ENCODE data around the gene C1QL1.

C1QL1 gene

DNA sequence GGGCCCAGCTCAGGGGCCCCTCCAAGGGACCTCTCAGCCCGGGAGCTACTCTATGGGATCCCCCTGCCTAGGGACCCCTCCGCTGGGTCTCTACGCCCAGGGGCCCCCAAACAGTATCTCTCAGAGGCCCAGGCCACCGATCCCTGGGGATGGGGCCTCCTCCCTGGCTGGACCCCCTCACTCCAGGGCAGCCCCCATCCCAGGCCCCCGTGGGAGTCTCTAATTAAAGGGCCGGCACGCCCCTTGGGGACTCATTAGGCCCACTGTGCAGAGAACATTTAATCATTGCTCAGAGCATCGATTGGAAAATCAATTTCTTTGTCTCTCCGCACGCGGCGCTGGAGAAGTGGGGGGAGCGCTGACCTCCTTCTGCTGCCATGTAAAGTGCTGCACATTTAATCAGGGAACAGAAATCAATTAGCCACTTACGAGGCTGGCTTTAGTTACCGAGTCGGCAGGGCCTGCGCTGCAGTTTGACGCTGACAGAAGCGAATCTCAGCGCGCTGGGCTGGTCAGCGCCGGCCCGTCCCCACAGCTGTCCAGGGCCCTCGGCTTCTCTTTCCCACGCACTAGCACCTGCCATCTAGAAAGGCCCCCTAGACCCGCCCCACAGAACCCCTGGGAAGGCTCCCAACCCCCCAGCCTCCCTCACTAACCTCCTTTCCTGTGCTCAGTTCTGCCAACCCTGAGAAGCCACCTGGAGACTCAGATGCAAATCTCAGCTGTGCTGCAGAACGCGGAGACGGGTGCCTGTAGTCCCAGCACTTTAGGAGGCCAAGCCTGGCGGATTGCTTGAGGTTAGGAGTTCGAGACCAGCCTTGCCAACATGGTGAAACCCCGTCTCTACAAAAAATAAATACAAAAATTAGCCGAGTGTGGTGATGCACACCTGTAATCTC lies 20.2 kb upstream of the C1QL1 start:
- DNase-seq: no peak

DNA sequence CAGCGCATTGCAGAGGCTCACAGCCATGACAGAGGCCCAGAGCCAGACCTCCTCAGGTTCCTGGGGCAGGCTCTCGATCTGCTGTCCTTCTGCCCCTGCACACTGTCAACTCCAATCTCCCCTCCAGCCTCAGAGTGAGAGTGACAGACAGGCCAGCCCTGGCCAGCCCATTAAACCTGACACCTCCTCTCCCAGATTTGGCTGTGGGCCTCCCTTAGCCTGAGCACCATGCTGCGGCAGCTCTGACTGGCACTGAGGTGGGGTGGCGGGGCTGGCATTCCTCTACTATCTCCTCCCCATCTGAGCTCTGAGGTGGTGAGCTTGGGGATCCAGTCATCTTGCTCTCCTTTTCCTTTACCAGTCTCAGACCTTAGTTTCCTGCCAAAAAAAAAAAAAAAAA lies 15.5 kb upstream of the C1QL1 start:
- no peak for DNase-seq

DNA sequence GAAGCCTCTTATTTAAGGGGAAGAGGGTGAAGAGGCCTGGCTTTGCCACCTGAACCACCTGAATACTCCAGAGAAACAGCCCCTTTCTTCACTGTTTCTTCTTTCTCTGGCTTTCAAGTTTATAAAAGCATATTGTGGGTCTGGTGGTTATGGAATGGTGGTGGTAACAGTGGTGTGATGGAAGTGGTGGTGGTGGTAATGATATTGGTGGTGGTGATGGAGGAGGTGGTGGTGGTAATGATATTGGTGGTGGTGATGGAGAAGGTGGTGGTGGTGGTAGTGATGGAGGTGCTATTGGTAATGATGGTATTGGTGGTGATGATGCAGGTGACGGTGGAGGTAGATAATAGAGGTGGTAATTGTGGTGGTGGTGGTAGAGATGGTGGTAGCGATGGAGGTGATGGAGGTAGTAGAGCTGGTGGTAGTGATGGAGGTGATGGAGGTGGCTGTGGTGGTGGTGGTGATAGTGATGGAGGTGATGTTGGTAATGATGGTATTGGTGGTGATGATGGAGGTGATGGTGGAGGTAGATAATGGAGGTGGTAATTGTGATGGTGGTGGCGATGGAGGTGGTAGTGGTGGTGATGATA lies 14.1 kb upstream of the C1QL1 start:
- no peak for DNase-seq

DNA sequence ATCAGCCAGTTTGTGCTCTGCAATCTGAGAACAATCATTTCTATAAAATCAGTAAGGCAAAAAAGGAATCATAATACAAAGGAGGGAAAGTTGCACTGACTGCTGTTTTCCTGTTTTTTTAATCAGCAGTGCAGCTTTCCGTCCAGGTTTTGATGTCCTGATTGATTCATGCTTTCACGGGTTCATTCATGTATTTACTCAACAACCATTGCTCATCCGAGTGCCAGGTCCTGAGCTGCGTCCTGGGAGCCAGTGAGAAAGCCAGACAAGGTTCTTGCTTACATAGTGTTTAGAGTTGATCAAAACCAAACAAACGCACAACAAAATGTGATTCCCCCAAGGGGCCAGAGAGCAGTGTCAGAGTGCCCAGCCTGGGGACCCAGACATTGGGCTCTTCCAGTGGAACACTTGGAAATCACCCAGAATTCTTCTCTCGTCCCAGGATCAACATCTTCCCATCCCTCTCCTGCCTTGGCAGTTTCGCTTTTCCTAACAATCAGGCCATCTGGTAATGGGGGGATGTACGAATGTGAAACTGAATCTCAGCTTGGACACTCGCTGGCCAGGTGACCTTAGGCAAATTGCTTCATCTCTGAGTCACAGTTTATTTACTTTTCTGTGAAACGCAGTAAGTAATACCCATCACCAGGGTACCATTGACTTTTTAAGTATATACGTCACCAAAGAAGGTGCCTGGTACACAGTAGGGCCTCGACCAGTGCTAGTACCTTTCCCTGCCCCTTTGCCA lies 13.3 kb upstream of the C1QL1 start:
- no peak for DNase-seq

DNA sequence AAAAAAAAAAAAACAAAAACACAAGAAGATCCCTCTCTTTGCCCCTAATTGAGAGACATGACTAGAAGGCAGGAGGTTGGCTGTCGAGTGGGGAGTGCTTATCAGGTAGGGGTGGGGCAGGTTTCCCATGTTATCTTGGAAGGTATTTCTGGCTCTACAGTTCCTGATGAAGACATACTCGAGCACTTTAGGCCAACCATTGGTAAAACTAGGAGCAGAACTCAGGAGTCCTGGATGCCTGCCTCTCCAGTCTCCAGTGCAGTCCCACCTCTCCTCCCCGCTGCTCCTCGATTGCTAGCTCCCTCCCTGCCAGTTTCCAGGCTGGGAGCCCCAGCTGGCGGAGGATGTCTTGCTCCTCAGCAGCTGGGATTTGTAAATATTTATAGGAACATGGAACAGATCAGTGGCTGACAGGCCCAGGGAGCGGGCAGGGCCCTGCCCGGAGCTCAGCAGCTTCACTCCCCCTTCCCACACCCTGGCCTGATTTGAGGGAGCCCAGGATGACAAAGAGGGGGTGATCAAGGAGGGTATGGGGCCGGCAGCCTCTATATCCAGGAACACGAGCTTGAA lies 11.4 kb upstream of the C1QL1 start:
- DNase-seq: no peak

DNA sequence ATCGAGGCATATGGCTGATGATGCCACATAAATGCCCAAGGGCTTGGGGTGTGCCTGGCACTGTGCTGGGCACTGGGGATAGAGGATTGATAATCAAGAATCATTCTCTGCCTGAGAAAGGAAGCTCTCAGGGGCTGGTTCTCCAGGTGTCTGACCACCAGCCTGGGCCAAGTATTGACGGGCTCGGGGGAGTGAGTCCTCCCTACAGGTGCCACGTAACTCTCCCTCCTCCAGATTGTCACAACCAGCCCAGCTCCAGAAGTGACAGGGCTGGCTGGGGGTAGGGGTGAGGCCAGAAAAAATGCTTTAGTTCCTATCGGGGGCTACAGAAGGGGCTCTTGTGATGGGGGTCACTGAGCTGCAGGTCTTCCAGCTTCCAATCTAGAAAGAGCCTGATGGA lies 10.7 kb upstream of the C1QL1 start:
- no peak for DNase-seq

DNA sequence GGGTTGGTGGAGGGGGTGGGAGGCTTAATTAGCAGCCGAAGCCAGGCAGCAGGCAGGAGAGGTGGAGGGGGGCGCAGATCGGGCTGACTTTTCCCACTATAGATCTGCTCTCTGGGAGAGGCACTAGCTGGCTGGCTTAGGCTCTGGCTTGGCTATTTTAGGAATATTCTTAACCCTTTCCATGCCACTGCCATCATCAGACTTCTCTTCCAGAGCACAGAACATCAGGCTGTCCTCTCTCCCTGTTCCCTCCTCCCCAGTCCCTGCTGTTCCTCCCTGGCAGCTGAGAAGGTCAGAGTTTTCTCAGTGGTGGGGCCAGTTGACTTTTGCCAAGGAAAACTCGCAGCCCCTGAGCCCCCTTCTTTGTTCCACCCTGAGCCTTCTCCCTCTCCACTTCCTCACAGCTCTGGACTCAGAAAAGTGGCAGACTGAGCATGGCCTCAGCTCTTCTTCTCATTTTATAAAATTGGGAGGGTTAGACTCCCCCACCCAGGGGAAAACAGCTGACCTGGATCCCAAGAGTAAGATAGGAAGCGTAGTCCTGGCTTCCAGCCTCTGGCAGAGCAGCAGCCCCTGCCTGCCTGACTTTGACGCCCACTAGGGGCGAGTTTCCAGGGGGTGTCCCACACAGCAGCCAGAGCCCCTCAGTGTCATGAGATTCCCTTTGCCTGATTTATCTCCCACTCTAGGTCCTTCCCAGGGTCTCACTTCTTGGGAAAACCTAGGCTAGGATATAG lies 9.9 kb upstream of the C1QL1 start:
- no peak for DNase-seq

DNA sequence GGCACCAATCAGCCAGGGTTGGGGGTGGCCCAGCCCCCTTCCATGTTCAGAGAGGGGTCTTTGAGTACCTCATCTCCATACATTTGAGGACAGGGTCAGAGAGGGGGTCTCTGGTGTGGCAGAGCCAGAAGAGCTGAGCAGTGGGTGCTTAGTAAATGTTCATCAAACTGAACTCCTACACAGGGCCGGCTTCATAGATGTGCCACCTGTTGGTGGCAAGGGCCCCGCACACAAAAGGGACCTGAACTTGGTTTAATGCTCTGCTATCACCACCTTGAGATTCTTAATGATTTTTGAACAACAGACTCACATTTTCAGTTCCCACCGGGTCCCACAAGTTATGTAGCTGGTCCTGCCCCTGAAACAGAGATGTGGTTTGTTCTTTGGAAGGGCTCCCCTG lies 9.0 kb upstream of the C1QL1 start:
- no peak for DNase-seq

DNA sequence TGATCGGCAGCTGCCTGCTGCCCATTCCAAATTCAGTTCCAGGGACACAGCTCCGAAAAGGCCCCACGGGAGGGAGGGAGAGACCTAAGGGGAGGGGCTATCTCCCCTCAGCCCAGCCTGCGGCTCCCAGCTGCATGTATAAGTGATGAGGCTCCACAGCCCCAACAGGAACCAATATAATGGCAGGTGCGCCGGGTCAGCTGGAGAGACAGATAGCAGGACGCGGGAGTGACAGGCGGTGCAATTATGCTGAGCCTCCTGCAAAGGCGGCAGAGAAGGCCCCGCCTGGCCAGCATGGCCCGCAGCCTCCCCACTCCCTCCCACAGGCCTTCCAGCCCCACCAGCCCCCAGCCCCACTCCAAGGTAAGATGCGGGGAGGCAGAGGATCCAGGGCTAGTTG lies 8.1 kb upstream of the C1QL1 start:
- no peak for DNase-seq

DNA sequence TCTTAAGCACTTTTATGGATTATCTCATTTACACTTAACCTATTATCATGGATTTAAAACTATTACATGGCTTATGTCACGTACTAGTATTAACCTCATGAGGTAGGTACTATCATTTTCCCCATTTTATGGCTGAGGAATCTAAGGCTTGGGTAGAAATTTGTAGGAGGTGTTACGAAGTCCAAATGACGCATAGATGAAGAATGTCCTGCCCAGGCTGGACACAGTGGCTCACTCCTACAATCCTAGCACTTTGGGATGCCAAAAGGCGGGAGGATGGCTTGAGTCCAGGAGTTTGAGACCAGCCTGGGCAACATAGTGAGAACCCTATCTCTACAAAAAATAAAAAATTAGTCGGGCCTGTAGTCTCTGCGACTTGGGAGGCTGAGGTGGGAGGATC lies 4.8 kb upstream of the C1QL1 start:
- no peak for DNase-seq

DNA sequence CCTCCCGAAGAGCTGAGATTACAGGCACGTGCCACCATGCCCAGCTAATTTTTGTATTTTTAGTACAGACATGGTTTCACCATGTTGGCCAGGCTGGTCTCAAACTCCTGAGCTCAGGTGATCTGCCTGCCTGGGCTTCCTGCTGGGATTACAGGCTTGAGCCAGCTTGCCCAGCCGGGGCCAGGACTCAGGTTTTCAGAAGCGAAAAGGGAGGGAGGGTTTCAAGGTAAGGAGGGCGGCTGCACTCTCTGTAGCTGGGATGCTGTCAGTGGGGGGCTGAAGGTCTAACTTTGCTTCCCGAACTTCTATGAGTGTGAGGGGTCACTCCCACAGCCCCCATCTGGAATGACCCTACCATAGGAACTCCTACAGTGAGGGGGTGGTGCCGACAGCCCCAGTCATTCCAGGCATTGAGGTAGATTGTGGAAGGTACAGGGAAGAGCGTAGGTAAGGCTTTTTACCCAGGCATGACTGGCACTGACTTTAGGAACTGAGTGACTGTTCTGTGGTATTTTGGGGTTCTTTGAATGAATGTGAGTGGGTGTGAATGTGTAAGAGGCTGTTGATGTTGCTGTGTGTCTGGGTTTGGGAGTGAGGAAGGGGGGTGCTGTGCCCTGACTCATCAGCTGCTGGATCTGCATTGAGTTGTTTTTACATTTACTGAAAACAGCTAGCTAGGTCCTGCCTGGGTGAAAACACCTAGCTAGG lies 3.8 kb upstream of the C1QL1 start:
- DNase-seq: peak; percentile 41

DNA sequence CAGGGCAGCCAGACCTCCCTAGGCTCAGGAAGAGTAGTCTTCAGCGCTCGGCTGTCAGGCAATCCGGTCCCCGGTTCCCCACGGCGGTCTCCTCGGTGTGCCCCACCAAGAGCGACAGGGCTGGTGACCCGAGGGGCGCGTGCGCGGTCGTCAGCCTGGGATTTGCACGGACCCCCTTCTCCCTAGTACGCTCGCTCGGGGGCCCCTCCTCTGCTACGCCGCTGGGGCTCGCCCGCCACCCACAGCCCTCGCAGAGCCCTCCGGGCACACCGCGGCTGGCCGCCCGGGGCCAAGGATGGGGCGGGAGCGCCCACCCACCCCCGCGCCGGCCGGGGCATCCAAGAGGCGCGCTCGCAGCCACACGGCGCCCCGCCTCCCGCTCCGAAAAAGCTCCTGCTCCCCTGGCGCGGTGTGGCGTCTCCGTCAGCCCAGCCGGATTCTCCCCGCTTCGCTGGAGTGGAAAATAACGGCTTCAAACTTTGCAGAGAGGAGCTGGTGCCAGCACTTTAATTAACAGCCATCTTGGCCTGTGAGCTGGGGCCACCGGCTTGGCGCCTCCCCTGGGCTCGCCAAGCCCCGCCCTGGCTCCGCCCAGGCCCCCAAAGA lies 2.1 kb upstream of the C1QL1 start:
- no peak for DNase-seq

DNA sequence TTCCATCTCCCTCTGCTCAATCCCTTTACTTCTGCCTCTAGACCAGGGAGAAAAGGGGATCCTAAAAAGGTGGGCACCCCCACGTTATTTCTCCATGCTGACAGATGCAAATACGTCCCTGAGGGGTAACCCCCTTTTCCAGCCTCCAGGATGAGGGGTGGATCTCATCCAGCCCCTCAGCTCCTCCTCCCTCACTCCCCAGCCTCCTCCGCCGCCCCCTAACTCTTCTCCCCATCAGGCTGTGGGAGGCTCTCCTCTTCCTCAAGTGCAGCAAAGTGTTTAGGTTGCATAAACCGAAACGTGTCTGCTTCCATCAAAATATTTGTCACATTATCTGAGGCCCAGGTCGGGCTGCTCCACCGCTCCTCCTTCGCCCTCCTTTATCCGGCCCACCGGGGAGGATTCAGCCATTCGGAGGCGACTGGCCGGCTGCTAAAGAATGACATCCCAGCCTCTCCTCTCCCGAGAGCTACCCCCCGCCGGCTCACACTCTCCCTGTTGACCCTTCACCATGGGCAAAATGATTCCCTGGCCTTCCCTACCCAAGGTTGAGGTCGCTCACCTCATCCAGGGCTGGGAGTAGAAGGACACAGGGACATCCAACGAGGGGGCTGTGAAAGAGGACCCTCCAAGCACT lies 1.2 kb upstream of the C1QL1 start:
- DNase-seq: no peak

DNA sequence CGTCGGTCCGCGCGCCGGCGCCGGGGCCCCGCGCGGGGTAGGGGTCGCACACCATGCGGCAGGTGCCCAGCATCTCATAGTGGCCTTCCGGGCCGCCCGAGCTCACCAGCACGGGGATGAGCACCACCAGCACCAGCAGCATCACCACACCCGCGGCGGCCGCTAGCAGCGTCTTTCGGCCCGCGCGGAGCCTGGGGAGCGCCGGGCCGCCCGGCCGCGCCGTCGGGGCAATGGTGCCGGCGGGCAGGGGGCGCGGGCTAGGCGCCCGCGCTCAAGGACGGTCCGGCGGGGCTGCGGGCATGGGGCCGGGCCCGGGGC lies 237 bp downstream of the C1QL1 start:
- no peak for DNase-seq

DNA sequence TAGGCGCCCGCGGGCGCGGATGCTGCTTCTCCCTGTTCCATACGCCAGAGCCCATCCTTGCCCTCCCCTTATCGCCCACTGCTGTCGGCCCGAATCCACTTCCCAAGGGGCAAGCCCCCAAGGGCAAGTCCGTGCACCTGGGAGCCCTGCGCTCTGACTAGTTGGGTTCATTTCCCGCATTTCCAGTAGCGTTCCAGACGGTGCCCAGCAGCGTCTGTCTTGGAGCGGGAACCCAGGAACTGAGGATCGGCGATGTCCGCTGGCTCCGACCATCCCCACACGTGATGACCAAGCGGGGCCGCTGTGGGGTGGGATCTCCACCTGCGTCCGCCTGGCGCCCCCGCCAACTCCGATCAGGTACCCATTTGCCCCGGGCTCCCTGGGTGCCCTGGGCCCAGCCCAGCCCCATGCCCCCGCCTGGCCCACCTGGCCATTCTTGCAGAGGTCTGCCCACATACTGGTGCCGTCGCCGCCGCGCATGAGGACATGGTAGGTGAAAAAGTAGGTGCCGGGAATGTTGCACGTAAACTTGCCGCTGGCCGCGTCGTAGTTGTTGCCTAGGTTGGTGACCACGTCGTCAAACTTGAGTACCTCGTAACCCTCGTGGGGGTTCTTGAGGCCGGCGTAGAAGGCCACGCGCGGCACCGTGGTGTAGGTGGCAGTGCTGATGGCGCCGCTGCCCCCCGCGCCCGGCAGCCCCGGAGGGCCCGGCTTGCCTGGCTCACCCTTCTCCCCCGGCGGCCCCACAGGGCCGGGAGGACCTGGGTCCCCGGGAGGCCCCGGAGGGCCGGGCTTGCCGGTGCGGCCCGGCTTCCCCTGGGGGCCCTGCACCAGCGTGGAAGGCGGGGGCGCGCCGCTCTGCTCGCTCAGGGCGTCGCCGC lies 837 bp downstream of the C1QL1 start:
- no peak for DNase-seq

DNA sequence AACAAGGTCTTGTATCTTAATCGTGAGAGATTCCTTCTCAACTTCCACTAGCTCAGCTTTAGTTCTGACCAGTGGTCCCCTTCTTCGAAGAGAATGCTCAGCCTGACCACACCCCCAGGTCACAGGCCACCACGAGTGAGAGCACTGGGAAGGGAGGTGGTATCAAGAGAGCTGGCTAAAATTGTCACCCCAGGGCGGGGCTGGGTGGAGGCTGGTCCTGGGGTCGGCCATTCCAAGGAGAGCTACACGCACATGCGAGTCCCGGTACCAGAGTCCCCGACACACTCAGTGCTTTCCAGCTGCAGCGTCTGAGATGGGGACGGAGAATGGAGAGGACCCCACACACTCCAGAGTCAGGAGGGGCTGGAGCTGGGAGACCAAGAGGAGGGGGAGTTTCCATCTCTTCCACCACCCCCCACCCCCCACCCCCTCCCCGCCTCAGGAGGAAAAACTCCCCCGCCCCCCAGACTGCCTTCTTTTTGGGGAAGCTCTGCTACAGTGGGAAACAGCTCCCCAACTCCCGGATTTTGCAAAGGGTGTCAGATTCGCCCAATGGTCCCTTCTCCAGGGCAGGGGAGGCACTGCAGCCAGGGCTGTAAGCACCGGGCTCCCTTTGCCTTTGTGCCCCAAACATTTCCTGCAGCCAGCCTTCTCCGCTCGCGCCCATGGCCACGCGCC lies 1.6 kb downstream of the C1QL1 start:
- DNase-seq: no peak

DNA sequence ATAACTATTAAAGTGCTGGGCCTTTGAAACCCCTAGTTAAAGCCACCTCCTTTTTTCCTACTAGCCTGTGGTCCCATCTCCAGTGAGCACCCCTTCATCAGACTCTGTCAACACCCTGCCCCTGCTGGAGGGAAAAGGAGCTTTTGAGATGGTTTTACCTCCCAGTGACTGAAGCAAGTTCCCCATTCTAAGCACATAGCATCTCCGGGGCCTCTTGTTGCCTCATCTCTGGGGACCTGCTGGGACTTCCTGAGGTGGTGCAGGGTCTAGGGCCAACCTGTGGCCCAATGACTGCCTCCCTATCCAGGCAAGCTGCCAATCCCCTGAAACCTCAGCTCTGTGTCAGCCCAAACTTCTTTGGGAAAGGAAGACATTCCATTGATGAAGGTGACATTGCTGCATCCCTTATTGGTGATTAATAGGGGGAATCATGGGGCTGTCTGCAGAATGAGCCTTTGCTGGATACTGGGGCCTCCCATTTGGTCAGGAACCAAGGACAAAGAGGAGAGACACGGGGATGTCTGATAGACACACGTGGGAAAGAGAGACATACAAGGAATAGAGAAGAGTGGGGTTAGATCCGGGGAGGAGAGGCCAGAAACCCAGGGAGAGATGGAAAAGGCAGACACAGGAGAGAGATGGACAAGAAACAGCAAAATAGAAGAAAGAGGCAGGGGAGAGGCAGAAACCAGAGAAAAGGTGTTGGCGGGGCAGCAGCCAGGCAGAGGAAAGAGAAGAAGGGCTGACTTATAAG lies 2.4 kb downstream of the C1QL1 start:
- no peak for DNase-seq

DNA sequence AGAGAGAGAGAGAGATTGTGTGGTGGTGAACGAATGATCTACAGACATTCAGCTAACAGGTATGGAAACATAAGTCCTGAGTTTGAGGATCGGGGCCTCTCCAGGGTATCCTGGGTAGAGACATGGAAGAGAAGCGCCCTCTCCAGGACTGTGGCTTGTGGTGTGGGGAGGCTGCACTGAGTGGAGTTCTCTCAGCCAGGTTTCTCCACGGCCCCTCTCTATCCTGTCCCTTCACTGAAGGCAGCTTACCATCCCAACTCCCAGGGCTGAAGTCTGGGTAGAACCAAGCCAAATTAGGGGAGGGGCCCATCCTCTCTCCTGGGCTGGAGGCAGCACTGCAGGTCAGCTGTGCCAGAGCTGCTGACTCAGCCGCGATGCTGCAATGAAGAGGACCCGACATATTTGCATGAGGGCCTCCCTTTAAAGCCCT lies 6.2 kb downstream of the C1QL1 start:
- DNase-seq: no peak

DNA sequence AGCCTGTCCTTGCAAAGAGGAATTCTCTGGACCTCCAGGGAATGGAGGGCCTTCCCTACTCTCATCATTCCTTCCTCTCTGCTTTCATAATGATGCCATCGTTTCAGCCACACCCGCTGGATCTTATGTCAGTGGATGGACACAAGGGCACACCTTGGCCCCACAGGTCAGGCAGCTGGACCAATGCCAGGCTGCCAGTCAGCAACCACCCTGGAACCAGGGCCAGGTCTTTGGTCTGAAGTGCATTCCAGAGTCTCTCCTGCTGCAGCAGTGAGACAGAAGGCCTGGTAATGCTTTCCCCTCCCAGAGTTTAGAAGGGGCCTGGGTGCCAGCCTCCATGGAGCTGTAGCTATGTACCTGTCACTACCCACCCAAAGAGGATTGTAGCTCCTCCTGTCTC lies 7.4 kb downstream of the C1QL1 start:
- DNase-seq: no peak
